ENCODE results near the gene DISP3.

The DISP3 gene

GRCh38 chr1:11515368-11516300 is 36.7 kb downstream of the DISP3 start:
- Histone ChIP-seq H3K4me2 (ENCODE audit: insufficient read depth, low read length, poor library complexity, severe bottlenecking) (no peak overlapping the region), H3K4me3 (ENCODE audit: low read length in 2 of 2) (no peak overlapping the region), H2AK5ac (ENCODE audit: low read depth, low read length) (no peak overlapping the region), H2BK12ac (ENCODE audit: low read length) (no peak overlapping the region), H3K18ac (ENCODE audit: low read length) (no peak overlapping the region), H3K4me1 (ENCODE audit: control insufficient read depth in 2 of 2, insufficient read depth in 1 of 2, low read depth in 1 of 2, low read length in 2 of 2) (no peaks in the 10 kb centered on the region), H2BK5ac (ENCODE audit: low read length) (no peak overlapping the region), H3K27ac (replicated peaks; ENCODE audit: low read length) (no peak overlapping the region), H3K9ac (ENCODE audit: low read depth, low read length, poor library complexity) (no peak overlapping the region), H4K91ac (ENCODE audit: low read depth, low read length, poor library complexity) (no peak overlapping the region), H3K4ac (ENCODE audit: low read length) (no peak overlapping the region), H2AFZ (ENCODE audit: low read length) (no peak overlapping the region), H2BK120ac (ENCODE audit: low read depth, low read length) (no peak overlapping the region), H4K8ac (ENCODE audit: low read depth, low read length) (no peak overlapping the region), H3K9me3 (replicated peaks in 1 of 2; ENCODE audit: control insufficient read depth in 2 of 2, insufficient read depth in 1 of 2, low read depth in 1 of 2, low read length in 2 of 2) (no peaks in the 10 kb centered on the region), H2BK15ac (ENCODE audit: low read length) (no peak overlapping the region), H3K36me3 (replicated peaks in 1 of 2; ENCODE audit: control insufficient read depth in 2 of 2, insufficient read depth in 2 of 2, low read length in 2 of 2) (peaks cover 0 to 5% of the 10 kb centered on the region in 2 donors), H3K14ac (ENCODE audit: low read length) (no peak overlapping the region), H3K23ac (ENCODE audit: low read depth, low read length, poor library complexity) (peak overlapping the region; percentile 23), H3K79me1 (ENCODE audit: low read depth, low read length) (no peaks in the 10 kb centered on the region), H3K27me3 (ENCODE audit: control insufficient read depth in 3 of 3, insufficient read depth in 3 of 3, low read depth in 1 of 3, low read length in 3 of 3) (no peaks in the 10 kb centered on the region)
- WGBS, 2 donors (ENCODE audit: extremely low coverage in 2 of 2, insufficient read length in 2 of 2, insufficient replicate concordance in 1 of 2), result no CpG with 5 or more reads among the region's 21 CpGs
- DNase-seq (ENCODE audit: low spot score), result no peak

- Histone ChIP-seq H3K4me3 (ENCODE audit: low read length in 2 of 2) (no peak overlapping the region), H2BK12ac (ENCODE audit: low read length) (peak overlapping the region; percentile 50), H2BK120ac (ENCODE audit: low read depth, low read length) (no peak overlapping the region), H4K8ac (ENCODE audit: low read depth, low read length) (no peak overlapping the region), H3K4ac (ENCODE audit: low read length) (no peak overlapping the region), H3K27me3 (ENCODE audit: control insufficient read depth in 3 of 3, insufficient read depth in 3 of 3, low read depth in 1 of 3, low read length in 3 of 3) (no peaks in the 10 kb centered on the region), H3K79me1 (ENCODE audit: low read depth, low read length) (no peaks in the 10 kb centered on the region), H2AFZ (ENCODE audit: low read length) (no peak overlapping the region), H3K36me3 (replicated peaks in 1 of 2; ENCODE audit: control insufficient read depth in 2 of 2, insufficient read depth in 2 of 2, low read length in 2 of 2) (peaks cover 0 to 5% of the 10 kb centered on the region in 2 donors), H3K23ac (ENCODE audit: low read depth, low read length, poor library complexity) (peak overlapping the region; percentile 46), H3K27ac (replicated peaks; ENCODE audit: low read length) (no peak overlapping the region), H3K14ac (ENCODE audit: low read length) (no peak overlapping the region), H2AK5ac (ENCODE audit: low read depth, low read length) (peak overlapping the region; percentile 53), H3K9me3 (replicated peaks in 1 of 2; ENCODE audit: control insufficient read depth in 2 of 2, insufficient read depth in 1 of 2, low read depth in 1 of 2, low read length in 2 of 2) (no peaks in the 10 kb centered on the region), H3K4me2 (ENCODE audit: insufficient read depth, low read length, poor library complexity, severe bottlenecking) (no peak overlapping the region), H4K91ac (ENCODE audit: low read depth, low read length, poor library complexity) (no peak overlapping the region), H2BK5ac (ENCODE audit: low read length) (no peak overlapping the region), H3K18ac (ENCODE audit: low read length) (peak overlapping the region; percentile 60), H3K9ac (ENCODE audit: low read depth, low read length, poor library complexity) (peak overlapping the region; percentile 32), H3K4me1 (ENCODE audit: control insufficient read depth in 2 of 2, insufficient read depth in 1 of 2, low read depth in 1 of 2, low read length in 2 of 2) (no peaks in the 10 kb centered on the region), H2BK15ac (ENCODE audit: low read length) (no peak overlapping the region)
- no CpG with 5 or more reads among the region's 9 CpGs for WGBS, 2 donors (ENCODE audit: extremely low coverage in 2 of 2, insufficient read length in 2 of 2, insufficient replicate concordance in 1 of 2)
- DNase-seq (ENCODE audit: low spot score), result no peak
These were observed 38.1 kb downstream of the DISP3 start for GRCh38 chr1:11516961-11517635.

- Histone ChIP-seq H2AFZ (ENCODE audit: low read length) (no peak overlapping the region), H2BK120ac (ENCODE audit: low read depth, low read length) (no peak overlapping the region), H3K14ac (ENCODE audit: low read length) (no peak overlapping the region), H3K18ac (ENCODE audit: low read length) (peak overlapping the region; percentile 54), H3K23ac (ENCODE audit: low read depth, low read length, poor library complexity) (no peak overlapping the region), H4K91ac (ENCODE audit: low read depth, low read length, poor library complexity) (no peak overlapping the region), H2AK5ac (ENCODE audit: low read depth, low read length) (no peak overlapping the region), H3K4me2 (ENCODE audit: insufficient read depth, low read length, poor library complexity, severe bottlenecking) (no peak overlapping the region), H4K8ac (ENCODE audit: low read depth, low read length) (no peak overlapping the region), H3K79me1 (ENCODE audit: low read depth, low read length) (peaks cover 3% of the 10 kb centered on the region), H3K4me3 (ENCODE audit: low read length in 2 of 2) (no peak overlapping the region), H3K4ac (ENCODE audit: low read length) (no peak overlapping the region), H3K9ac (ENCODE audit: low read depth, low read length, poor library complexity) (peak overlapping the region; percentile 13), H2BK5ac (ENCODE audit: low read length) (no peak overlapping the region), H3K9me3 (replicated peaks in 1 of 2; ENCODE audit: control insufficient read depth in 2 of 2, insufficient read depth in 1 of 2, low read depth in 1 of 2, low read length in 2 of 2) (no peaks in the 10 kb centered on the region), H3K27ac (replicated peaks; ENCODE audit: low read length) (no peak overlapping the region), H3K36me3 (replicated peaks in 1 of 2; ENCODE audit: control insufficient read depth in 2 of 2, insufficient read depth in 2 of 2, low read length in 2 of 2) (peaks cover 0 to 5% of the 10 kb centered on the region in 2 donors), H2BK12ac (ENCODE audit: low read length) (no peak overlapping the region), H2BK15ac (ENCODE audit: low read length) (no peak overlapping the region), H3K4me1 (ENCODE audit: control insufficient read depth in 2 of 2, insufficient read depth in 1 of 2, low read depth in 1 of 2, low read length in 2 of 2) (no peaks in the 10 kb centered on the region), H3K27me3 (ENCODE audit: control insufficient read depth in 3 of 3, insufficient read depth in 3 of 3, low read depth in 1 of 3, low read length in 3 of 3) (no peaks in the 10 kb centered on the region)
- no CpG with 5 or more reads among the region's 16 CpGs for WGBS, 2 donors (ENCODE audit: extremely low coverage in 2 of 2, insufficient read length in 2 of 2, insufficient replicate concordance in 1 of 2)
- DNase-seq (ENCODE audit: low spot score), result no peak
These were observed 39.2 kb downstream of the DISP3 start for GRCh38 chr1:11518016-11518701.
